HAP-1 (cell line): ENCODE data around the gene NAP1L4.

Experiments used
- DNase-seq, 2 experiments: peaks; one replicate each; pipeline ENCODE4 v3.0.0-alpha.2; 2016 to 2020; ENCODE audit warnings: low spot score in 2 of 2
- H3K27me3 ChIP-seq: fragments of 250-450 bp; sonication (Bioruptor Pico); 2 replicates; pipeline ENCODE4 v1.5.1; 2020; ENCODE audit warnings: low read depth, mild to moderate bottlenecking, moderate library complexity
- H3K36me3 ChIP-seq: fragments of 250-450 bp; sonication (Bioruptor Pico); replicated peaks from 2 replicates; pipeline ENCODE4 v1.5.1; 2020; ENCODE audit warnings: mild to moderate bottlenecking
- H3K4me1 ChIP-seq: fragments of 250-450 bp; sonication (Bioruptor Pico); 2 replicates; pipeline ENCODE4 v1.5.1; 2020; ENCODE audit warnings: mild to moderate bottlenecking
- H3K4me3 ChIP-seq: fragments of 250-450 bp; sonication (Bioruptor Pico); 2 replicates; pipeline ENCODE4 v1.5.1; 2020; ENCODE audit warnings: mild to moderate bottlenecking, moderate library complexity
- H3K9me3 ChIP-seq: fragments of 250-450 bp; sonication (Bioruptor Pico); 2 replicates; pipeline ENCODE4 v1.5.1; 2020; ENCODE audit warnings: mild to moderate bottlenecking, moderate library complexity
- in situ Hi-C: fragments of 300-500 bp; cut with MboI; formaldehyde crosslinking; loops from 3 replicates; pipeline ENCODE4 v1.14.3; 2020; ENCODE audit warnings: low sequenced_read_pairs, inconsistent platforms, mixed read lengths

The NAP1L4 gene

DNA sequence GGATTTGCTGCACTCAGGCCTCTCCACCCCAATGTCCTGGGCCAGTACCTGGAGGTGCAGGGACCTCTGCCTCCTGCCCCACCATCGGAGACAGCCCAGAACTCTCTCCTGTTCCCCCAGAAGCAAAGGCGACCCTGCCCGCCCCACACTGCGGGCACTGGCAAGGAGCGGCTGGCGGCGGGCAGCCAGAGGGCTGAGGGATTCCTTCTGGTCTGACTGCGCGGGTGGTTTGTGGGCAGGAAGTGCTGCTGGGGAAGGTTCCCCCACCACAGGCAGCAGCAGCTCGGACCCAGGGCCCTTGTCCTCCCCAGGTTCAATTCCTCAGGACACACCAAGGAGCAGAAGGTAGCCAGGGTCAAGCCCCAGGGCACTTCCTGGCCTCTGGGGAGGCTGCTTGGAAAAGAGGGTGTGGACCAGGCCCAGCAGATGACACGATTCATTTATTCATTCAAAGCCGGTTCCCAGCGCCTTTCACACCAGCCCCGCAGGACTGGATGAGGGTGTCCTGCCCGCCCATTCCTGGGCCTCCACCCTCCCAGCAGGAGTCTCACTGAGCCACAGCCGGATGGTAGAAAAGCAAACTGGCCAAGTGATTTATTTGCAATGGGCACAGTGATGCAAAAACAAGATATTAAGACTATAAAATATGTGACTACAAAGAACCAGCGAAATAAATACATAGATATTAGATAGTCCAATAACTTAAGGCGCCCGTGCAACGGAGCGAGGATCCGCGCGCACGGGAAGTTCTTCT is 64.1 kb downstream of the NAP1L4 start:
- no peak for DNase-seq
- Histone ChIP-seq H3K27me3 (peaks cover 49% of the 10 kb centered on the region), H3K4me3 (peak overlapping the region; percentile 21), H3K4me1 (no peaks in the 10 kb centered on the region), H3K36me3 (no peaks in the 10 kb centered on the region), H3K9me3 (no peaks in the 10 kb centered on the region)
- in situ Hi-C loops, result loop anchor here (25.0 kb wide), 1 partner anchor 484 kb away; no protein-coding TSS in a partner anchor

DNA sequence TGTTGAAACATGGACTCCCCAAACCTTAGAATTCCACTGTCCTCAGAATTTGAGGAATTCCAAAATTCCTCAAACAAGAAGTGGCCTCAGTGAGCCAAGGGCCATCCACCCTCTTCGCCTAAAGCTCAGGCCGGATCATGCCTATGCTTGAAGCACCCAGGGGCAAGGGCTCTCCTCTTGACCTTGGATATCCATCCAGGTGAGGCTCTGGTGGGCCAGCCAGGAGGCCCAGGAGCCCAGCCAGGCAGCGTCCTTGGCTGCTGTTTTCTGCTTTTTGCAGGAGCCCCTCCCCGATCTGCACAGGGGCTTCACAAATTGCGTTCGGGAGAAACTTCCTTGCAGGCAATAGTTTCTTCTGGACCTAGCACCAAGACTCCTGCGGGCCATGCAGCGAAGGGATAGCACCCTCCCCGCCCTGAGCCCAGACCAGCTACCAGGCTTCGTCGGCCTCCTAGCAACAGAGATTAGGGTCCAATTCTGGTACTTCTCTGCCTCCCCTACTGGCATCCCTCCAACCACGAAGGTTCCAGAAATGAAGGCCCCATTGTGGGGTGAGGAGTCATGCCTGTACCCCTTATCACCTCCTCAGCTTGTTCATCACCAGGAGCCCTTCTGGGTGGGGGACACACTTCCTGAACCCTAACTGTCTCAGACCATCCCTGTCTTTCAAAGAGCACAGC is 64.9 kb downstream of the NAP1L4 start:
- in situ Hi-C loops, result loop anchor here (25.0 kb wide), 1 partner anchor 485 kb away; no protein-coding TSS in a partner anchor
- DNase-seq, result no peak
- Histone ChIP-seq H3K9me3 (no peaks in the 10 kb centered on the region), H3K27me3 (peaks cover 49% of the 10 kb centered on the region), H3K4me1 (no peaks in the 10 kb centered on the region), H3K36me3 (no peaks in the 10 kb centered on the region), H3K4me3 (no peak overlapping the region)

DNA sequence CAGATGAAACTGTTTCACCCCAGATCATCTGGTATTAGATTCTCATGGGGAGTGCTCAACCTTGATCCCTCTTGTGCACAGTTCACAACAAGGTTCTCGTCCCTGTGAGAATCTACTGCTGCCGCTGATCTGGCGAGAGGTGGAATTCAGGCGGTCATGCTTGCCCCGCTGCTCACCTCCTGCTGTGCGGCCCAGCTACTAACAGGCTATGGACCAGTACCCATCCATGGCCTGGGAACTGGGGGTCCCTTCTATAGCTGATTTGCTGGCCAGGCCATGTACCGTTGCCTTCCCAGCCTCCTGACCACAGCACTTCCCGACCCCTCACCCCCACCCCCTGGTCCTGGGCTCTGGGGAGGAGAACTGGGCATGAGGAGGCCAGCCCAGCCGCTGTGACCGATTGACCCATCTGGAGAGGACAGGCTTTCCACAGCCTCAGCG is 65.5 kb downstream of the NAP1L4 start:
- in situ Hi-C loops, result loop anchor here (25.0 kb wide), 1 partner anchor 486 kb away; no protein-coding TSS in a partner anchor
- Histone ChIP-seq H3K4me3 (no peak overlapping the region), H3K27me3 (peaks cover 48% of the 10 kb centered on the region), H3K9me3 (no peaks in the 10 kb centered on the region), H3K4me1 (no peaks in the 10 kb centered on the region), H3K36me3 (no peaks in the 10 kb centered on the region)
- DNase-seq, result no peak

DNA sequence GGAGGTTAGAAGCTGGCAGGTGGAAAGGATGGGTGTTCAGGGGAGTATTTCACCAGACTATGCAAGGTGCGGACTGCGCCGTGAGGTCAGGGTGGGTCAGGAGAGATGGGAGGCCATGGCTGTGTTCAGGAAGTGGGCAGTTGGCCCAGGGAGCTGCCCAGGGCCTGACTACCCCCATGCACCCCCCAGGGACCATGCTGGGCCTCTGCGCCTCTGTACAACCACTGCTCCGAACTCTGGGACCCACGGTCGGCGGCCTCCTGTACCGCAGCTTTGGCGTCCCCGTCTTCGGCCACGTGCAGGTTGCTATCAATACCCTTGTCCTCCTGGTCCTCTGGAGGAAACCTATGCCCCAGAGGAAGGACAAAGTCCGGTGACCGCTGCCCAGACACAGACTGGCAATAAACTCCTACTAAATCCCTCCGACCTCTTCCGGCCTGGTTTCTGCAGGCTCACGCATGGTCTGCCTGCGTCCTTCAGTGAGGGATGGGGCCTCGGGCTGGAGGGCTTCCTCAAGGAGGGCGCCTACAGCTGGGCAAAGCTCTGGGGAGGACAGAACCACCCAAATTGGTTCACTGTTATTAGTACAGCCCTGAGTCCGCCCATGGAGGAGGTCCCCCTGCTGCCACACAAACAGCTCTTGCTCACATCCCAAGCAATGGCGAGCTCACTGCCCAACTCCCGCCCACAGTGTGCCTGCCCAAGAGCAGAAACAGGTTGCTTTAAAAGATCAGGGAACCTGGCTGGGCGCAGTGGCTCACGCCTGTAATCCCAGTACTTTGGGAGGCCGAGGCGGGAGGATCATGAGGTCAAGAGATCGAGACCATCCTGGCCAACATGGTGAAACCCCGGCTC is 67.1 kb downstream of the NAP1L4 start:
- Histone ChIP-seq H3K36me3 (no peaks in the 10 kb centered on the region), H3K9me3 (no peaks in the 10 kb centered on the region), H3K4me3 (no peak overlapping the region), H3K4me1 (no peaks in the 10 kb centered on the region), H3K27me3 (peaks cover 33% of the 10 kb centered on the region)
- DNase-seq, result no peak
- in situ Hi-C loops, result loop anchor here (25.0 kb wide), 1 partner anchor 487 kb away; no protein-coding TSS in a partner anchor

DNA sequence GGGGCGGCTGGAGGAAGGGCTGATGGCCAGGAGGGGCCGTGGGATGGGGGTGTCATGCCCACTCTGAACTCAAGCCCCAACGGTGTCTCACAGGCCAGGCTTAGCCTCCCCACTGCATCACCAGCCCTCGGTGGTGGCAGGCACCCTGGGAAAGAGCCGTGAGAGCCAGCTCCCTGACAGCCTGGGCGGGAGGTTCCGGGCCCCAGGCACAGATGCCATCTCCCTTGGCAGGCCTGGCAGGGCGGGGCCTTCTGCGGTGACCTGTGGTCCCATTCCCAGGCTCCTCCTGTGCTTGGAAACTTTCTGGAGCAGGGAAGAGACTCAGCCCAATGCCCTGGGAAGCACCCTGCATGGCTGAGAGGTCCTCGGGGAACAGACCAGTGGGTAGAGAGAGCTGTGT is 67.7 kb downstream of the NAP1L4 start:
- Histone ChIP-seq H3K36me3 (no peaks in the 10 kb centered on the region), H3K4me1 (no peaks in the 10 kb centered on the region), H3K27me3 (peaks cover 26% of the 10 kb centered on the region), H3K4me3 (no peak overlapping the region), H3K9me3 (no peaks in the 10 kb centered on the region)
- no peak for DNase-seq
- in situ Hi-C loops, result no loop called here

DNA sequence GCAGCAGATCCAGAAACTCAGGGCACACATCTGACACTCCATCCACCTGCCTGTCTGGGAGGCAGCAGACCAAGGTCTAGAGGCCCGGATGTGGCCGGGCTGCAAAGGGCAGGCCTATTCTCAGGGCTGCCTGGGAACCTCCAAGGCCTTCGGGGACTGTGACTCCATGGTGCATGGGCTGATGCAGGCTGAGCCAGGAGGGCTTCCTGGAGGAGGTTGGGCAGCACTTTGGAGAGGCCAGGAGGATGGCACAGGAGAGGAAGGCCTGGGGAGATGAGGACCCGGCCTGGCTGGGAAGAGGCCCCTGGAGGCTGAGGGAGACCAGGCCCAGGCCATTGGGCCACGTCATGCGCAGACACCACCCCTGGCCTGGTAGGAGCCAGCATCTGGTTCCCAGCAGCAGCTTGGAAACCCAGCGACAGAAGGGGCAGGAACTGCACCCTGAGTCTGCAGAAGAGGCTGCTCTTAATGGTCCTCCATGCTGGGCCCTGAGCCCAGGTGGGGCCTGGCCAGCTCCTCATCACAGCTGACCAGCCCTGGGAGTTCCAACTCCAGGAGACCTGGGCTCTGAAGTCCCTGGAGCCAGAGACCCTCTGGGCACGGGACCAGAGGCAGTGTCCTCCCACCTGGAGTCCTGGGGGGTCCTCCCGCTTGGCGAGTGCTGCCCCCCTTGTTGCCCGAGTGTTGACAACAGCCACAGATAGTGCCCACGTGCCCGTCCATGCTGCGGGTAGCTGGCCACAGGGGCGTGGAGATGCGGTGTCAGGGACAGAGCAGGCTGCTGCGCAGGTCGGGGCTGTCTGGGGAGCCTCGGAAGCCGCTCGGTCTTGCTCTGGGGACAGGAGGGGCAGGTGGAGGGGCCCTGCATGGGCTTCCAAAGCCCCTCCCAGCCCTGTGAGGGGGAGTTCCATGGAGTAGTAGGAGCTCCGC is 68.4 kb downstream of the NAP1L4 start:
- no peaks in the 10 kb centered on the region for H3K4me1 ChIP-seq
- in situ Hi-C loops, result no loop called here
- DNase-seq, result no peak

DNA sequence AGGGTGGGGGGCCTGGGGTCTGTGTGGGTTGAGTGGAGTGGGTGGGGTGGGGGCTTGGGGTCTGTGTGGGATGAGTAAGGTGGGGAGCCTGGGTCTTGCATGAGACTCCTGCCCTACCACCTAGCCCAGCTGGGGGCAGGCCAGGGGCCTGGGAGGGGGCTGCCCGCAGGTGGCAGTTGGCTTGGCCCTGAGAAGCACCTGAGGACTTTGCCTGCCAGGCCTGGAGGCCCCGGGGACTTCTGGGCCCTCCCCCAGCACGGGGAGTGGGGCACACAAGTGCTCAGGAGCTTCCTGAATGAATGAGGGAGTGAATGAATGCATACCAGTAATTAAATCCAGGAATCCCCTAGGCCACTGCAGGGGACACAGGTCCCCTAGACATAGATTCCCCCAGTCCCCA is 69.5 kb downstream of the NAP1L4 start:
- H3K36me3 ChIP-seq, result no peaks in the 10 kb centered on the region
- H3K9me3 ChIP-seq, result no peaks in the 10 kb centered on the region
- in situ Hi-C loops, result no loop called here
- H3K4me1 ChIP-seq, result no peaks in the 10 kb centered on the region
- no peak for DNase-seq
- peaks cover 11% of the 10 kb centered on the region for H3K27me3 ChIP-seq
- H3K4me3 ChIP-seq, result no peak overlapping the region

More for the DNA sequence above, 68.4 kb downstream of the NAP1L4 start:
- Histone ChIP-seq H3K36me3 (no peaks in the 10 kb centered on the region), H3K9me3 (no peaks in the 10 kb centered on the region), H3K27me3 (peaks cover 21% of the 10 kb centered on the region), H3K4me3 (no peak overlapping the region)

DNA sequence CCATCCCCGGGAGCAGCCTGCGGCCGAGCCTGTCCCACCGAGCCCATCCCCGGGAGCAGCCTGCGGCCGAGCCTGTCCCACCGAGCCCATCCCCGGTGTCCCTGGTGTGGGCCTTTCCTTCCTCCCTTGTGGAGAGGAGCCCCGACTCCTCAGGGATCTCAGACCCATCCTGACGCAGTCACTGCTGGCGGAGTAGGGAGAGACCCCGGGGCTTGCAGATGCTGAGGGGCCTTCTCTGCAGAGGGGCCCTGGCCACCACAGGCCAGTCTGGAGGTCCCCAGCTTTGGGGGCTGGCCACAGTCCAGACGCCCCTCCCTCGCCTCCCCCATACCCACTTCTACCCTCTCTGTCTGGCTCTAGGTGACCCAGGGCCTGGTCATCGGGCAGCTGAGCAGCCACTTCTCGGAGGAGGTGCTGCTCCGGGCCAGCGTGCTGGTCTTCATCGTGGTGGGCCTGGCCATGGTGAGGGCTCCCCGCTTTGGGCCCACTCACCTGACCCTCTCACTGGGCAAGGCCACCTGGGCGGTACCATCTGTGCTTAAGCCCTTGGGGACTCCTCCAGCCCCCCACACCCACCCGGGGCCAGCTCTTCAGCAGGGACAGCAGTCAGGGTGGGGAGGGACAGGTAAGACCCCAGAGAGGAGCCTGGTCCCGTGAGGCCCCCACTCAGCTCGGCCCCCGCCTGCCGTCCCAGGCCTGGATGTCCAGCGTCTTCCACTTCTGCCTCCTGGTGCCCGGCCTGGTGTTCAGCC is 70.2 kb downstream of the NAP1L4 start:
- no peak overlapping the region for H3K4me3 ChIP-seq
- no peaks in the 10 kb centered on the region for H3K9me3 ChIP-seq
- no peak for DNase-seq
- in situ Hi-C loops, result no loop called here
- no peaks in the 10 kb centered on the region for H3K4me1 ChIP-seq
- H3K27me3 ChIP-seq, result peaks cover 3% of the 10 kb centered on the region
- no peaks in the 10 kb centered on the region for H3K36me3 ChIP-seq

DNA sequence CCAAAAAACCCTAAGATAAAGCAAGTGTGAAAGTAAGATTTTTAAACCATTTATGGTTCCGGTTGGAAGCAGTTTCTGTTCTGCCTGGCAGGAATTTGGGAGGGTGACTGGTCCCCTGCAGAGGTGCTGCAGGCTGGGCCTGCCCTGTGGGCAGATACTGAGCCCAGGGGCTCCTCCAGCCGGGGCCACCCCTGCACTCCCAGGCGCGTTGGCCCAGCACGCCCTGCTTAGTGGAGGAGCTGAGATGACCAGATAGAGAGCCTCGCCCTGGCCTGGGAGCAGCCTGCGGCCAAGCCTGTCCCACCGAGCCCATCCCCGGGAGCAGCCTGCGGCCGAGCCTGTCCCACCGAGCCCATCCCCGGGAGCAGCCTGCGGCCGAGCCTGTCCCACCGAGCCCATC is 70.9 kb downstream of the NAP1L4 start:
- Histone ChIP-seq H3K4me3 (no peak overlapping the region), H3K27me3 (no peaks in the 10 kb centered on the region), H3K9me3 (no peaks in the 10 kb centered on the region), H3K36me3 (no peaks in the 10 kb centered on the region), H3K4me1 (no peaks in the 10 kb centered on the region)
- in situ Hi-C loops, result no loop called here
- no peak for DNase-seq

DNA sequence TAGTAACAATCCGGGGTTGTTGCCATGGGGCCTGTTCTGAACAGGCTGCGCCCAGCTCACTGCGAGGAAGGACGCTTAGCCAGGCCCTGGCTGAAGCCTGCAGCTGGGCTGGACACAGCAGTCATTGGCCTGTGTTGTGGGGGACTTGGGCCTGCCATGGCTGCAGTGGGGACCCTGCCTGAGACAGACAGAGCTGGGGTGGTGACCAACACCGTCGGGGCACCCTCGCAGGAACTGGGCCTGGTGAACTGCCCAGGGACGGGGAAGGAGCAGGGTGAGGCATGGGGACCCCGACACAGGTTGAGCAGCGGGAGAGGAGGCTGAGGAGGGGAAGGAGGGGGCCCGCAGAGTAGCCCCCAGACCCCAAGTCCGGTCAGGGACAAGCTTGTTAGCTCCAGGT is 71.8 kb downstream of the NAP1L4 start:
- Histone ChIP-seq H3K27me3 (no peaks in the 10 kb centered on the region), H3K4me3 (no peak overlapping the region), H3K4me1 (no peaks in the 10 kb centered on the region), H3K36me3 (no peaks in the 10 kb centered on the region), H3K9me3 (no peaks in the 10 kb centered on the region)
- in situ Hi-C loops, result no loop called here
- DNase-seq, result no peak

DNA sequence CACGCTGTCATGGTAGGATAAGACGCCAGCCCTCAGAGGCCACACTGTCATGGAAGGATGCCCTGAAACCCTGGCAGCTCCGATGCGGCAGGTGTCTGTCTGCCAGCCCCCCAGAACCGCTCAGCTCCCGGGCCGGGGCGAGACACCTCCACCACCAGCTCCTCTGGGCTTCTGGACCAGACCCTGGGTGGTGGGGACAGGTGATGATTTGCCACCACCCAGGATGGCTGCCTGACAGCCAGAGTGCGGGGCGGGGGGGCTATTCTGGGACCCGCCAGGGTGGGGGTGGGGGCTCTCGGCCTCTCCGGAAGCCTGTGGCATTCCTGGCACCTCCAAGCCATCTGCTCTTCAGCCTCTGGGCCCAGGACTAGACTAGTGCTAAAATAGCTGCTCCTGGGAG is 72.3 kb downstream of the NAP1L4 start:
- in situ Hi-C loops, result no loop called here
- no peak for DNase-seq
- Histone ChIP-seq H3K36me3 (no peaks in the 10 kb centered on the region), H3K4me1 (no peaks in the 10 kb centered on the region), H3K27me3 (no peaks in the 10 kb centered on the region), H3K4me3 (no peak overlapping the region), H3K9me3 (no peaks in the 10 kb centered on the region)

DNA sequence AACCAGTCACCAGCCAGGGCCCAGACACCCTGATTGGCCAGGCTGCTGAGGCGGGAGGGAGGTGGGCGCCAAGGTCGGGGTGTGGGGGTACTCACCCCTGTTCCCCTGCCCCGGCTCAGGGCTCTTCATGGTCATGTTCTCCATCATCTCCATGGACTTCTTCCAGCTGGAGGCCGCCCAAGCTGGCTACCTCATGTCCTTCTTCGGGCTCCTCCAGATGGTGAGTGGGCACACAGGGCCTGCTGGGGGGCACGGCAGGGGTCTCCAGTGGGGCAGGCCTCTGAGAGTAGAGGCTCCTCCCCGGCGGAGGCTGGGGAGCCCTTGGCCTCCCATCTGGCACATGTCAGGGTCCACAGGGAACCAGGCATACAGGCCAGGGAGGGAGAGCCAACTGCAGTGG is 72.9 kb downstream of the NAP1L4 start:
- H3K9me3 ChIP-seq, result no peaks in the 10 kb centered on the region
- H3K4me3 ChIP-seq, result no peak overlapping the region
- H3K4me1 ChIP-seq, result no peaks in the 10 kb centered on the region
- no peaks in the 10 kb centered on the region for H3K27me3 ChIP-seq
- in situ Hi-C loops, result no loop called here
- H3K36me3 ChIP-seq, result no peaks in the 10 kb centered on the region
- no peak for DNase-seq
